HG03097 (cell line): ENCODE results near the gene PSME3.

ENCODE experiments used
- ATAC-seq: cut with Tn5 transposase; IDR thresholded peaks from one replicate; pipeline ENCODE4 v1.9.1; 2021; ENCODE audit not compliant: unreplicated experiment, low FRiP score

Gene PSME3

GRCh38 chr17:42814633-42815399 lies 18.4 kb upstream of the PSME3 start:
- ATAC-seq = no peak

DNA sequence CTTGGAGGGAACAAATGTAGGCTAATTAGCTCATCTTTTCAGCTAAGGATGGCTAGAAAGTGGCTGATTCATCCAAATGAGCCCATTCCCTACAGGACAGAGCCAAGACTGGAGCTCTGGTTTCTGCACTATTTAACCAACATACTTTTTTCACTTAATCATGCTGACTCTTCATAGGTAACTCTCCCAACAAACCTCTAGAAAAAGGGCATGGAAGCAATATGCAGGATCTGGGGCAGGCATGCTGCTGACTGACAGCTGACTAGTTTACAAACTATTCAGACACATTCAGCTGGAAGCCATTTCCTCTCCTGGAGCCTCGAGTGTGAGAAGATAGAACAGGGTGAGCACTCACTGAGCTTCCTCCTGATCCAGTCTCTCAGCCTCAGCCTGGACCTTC lies 15.3 kb upstream of the PSME3 start:
- no peak for ATAC-seq

DNA sequence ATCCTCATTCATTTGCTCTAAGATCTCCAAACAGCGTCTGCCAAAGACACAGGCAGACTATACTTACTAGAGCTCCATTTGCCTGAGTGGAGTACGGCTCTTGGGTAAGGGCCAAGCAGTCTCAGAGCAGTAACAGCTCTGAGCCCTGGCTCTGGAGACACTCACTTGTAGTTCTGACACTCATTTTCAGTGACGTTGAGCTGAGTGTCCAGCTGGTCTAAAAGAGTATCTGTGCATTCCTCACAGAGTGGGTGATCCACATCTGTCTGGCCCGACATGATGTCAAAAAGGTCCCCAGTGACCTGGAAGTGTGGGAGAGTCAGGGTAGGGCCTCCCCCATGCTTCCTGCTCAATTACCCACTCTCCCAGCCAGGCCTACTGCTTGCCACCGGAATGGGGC lies 14.8 kb upstream of the PSME3 start:
- ATAC-seq = no peak

- ATAC-seq = no peak
Observed at GRCh38 chr17:42819939-42820535, 13.2 kb upstream of the PSME3 start.

- ATAC-seq = no peak
Observed at GRCh38 chr17:42821176-42821575, 12.0 kb upstream of the PSME3 start.

- ATAC-seq = no peak
Observed at GRCh38 chr17:42827472-42827871, 5.7 kb upstream of the PSME3 start.

- ATAC-seq = no peak
Observed at GRCh38 chr17:42830971-42831370, 2.2 kb upstream of the PSME3 start.

DNA sequence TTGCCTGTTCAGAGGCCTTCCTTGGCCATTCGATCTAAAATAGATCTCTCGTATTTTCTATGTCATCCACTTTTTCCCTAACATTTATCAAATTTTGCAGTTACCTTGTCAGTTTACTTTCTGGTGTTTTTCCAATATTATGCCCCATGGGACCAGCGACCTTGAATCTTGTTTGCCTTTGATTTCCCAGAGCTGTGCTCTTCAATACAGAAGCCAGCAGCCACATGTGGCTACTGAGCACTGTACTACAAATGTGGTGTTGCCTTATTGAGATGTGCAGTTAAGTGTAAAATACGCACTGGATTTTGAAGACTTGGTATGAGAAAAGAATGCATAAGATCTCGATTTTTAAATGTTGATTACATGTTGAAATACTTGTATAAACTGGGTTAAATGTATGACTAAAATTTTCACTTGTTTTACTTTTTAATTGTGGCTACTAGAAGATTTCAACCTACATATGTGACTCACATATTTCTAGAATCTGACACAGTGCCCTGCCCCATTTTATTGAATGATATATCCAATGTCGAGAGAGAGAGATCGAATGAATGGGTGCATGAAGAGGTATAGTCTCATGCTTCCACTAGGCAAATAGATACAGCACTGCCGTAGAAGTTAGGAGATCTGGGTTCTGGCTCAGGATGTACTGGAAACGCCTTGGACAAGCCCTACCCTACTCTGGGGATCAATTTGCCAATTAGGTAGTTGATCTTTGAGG lies 824 bp upstream of the PSME3 start:
- no peak for ATAC-seq

DNA sequence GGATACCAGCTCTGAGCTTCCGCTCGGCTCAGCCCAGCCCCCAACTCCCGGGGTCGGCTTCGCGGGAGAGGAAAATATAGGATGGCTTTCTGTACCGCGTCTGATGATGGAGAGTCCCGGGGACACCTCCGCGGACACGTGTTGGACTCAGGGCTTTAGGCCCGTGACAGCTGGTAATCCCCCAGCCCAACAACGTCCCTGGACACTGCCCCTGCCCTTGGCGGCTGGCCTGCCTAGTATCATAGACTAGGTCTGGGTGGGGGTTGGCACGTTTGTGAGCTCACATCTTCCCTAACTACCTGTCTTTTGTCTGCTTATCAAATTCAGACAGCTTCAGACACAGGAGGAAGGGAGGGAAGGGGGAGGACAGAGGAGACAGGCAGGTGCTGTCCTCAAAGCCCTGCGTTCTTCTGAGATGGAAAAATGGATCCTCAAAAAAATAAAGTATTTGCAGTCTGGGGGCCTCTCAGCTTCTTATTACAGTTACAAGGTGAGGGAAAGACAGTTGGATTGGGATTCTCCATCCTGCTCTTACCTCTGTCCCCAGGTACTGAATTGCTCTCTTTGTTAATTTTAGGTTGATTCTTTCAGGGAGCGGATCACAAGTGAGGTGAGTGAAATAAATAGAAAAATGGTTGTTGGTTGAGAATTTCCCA lies 698 bp downstream of the PSME3 start:
- ATAC-seq = no peak

DNA sequence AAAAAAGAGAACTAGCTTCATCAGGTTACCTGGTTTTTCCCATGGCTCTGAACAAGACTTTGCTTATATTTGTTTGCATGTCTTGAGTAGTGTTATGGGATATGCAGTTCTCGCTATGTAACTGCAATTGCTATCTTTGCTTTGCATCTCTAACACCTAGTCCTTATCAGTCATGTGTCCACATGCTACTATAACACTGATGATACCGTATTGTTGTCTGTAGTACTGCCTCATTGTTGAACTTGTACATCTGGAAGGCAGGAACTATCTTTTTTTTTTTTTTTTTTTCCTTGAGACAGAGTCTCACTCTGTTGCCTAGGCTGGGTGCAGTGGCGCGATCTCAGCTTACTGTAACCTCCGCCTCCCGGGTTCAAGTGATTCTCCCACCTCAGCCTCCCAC lies 2.5 kb downstream of the PSME3 start:
- no peak for ATAC-seq

DNA sequence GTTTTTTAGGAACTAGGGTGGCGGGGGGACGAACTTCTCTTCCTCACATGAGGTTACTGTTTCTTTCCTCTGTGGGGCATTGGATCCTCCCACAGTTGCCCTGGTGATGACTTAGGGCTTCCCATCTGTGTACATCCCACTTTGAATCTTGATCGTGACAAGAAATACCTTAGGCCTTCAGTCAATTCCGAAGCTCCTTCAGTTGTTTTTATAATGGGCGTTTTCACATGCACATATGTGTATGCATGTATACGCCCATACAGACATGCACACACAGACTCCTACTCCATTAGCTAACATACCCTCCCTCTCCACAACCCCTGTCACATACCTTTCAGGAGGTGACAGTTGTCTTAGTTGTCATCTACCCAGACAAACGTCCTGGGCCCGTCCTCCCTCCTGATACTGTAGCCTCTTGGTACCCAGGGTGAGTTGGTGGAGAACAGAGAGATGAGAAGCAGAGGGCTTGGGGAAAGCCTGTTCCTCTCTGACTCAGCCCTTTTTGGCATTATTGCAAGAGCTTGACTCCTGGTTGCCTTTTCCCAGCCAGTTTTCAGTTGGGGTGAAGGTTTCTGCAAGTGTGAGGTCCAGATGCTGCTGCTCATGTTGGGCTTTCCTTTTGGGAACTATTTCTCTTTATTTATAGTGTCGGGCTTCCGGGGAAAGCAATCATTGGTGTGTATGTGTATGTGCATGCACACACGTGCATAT lies 8.9 kb downstream of the PSME3 start:
- no peak for ATAC-seq

- no peak for ATAC-seq
Observed at GRCh38 chr17:42843358-42843934, 10.2 kb downstream of the PSME3 start.

- no peak for ATAC-seq
Observed at GRCh38 chr17:42844271-42844670, 11.1 kb downstream of the PSME3 start, which contains the start of gene AOC2. AOC2 (plus strand) TSS chr17:42844580; CDS start chr17:42844627, 47 bp downstream.

GRCh38 chr17:42844761-42845555 lies 11.8 kb downstream of the PSME3 start:
- no peak for ATAC-seq

DNA sequence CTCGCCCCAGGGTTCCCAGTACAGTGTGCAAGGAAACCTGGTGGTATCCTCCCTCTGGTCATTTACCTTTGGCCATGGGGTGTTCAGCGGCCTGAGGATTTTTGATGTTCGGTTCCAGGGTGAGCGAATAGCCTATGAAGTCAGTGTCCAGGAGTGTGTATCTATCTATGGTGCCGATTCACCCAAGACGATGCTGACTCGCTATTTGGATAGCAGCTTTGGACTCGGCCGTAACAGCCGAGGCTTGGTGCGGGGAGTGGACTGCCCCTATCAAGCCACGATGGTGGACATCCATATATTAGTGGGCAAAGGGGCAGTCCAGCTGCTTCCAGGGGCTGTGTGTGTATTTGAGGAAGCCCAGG lies 12.3 kb downstream of the PSME3 start:
- no peak for ATAC-seq

DNA sequence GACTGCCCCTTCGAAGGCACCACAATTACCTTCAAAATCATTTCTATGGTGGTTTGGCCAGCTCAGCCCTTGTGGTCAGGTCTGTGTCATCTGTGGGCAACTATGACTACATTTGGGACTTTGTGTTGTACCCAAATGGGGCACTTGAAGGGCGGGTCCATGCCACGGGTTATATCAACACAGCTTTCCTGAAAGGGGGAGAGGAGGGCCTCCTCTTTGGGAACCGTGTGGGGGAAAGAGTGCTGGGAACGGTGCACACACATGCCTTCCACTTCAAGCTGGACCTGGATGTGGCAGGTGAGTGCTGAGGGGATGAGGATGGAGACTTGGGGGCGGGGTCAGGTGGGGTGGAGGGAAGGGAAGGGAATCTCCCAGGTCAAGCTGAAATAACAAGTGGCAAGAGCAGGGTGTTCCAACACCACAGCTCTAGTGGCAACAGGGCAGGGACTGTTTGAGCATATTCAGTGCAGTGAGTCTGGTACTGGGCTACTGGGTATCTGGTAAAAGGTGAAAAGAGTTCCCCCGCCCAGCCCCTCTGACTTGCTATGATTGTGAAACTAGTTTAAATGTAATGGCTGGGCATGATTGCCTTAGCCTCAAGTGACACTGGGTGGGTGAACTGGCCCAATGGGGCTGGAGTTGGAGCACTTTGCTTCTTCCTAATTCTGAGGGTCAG lies 12.9 kb downstream of the PSME3 start:
- no peak for ATAC-seq

- no peak for ATAC-seq
Observed at GRCh38 chr17:42846594-42847280, 13.5 kb downstream of the PSME3 start.

- no peak for ATAC-seq
Observed at GRCh38 chr17:42848093-42848492, 14.9 kb downstream of the PSME3 start.
